H9 (cell line): ENCODE data around the gene PPP1CB. TPM values are rescaled to one million over a fixed set of nuclear protein-coding genes. Genes with fewer than 3 reads are reported as not detected.

Experiments used
- DNase-seq: peaks from one replicate; pipeline ENCODE4 v3.0.0-alpha.2; 2017
- H2AFZ ChIP-seq: one replicate; pipeline ENCODE4 v1.6.1; 2013; ENCODE audit warnings: mild to moderate bottlenecking, low read length, control low read depth, moderate library complexity
- H2AK5ac ChIP-seq: 2 replicates; pipeline ENCODE4 v1.6.1; 2013; ENCODE audit warnings: low read length, control low read depth, mixed read lengths; ENCODE audit not compliant: insufficient read length
- H2BK120ac ChIP-seq: one replicate; pipeline ENCODE4 v1.6.1; 2013; ENCODE audit warnings: low read depth, mild to moderate bottlenecking, low read length, control low read depth, inconsistent platforms; ENCODE audit not compliant: poor library complexity, severe bottlenecking
- H2BK12ac ChIP-seq: 2 replicates; pipeline ENCODE4 v1.6.1; 2013; ENCODE audit warnings: low read length, control low read depth, mixed read lengths, low read depth; ENCODE audit not compliant: insufficient read length
- H2BK15ac ChIP-seq: 2 replicates; pipeline ENCODE4 v1.6.1; 2013; ENCODE audit warnings: low read depth, low read length, control low read depth
- H2BK20ac ChIP-seq: one replicate; pipeline ENCODE4 v1.6.1; 2013; ENCODE audit warnings: low read depth, mild to moderate bottlenecking, low read length, control low read depth, inconsistent platforms; ENCODE audit not compliant: poor library complexity, severe bottlenecking
- H2BK5ac ChIP-seq: 2 replicates; pipeline ENCODE4 v1.6.1; 2013; ENCODE audit warnings: low read length, control low read depth, mixed read lengths; ENCODE audit not compliant: insufficient read length
- H3K14ac ChIP-seq: 2 replicates; pipeline ENCODE4 v1.6.1; 2013; ENCODE audit warnings: low read length, control low read depth; ENCODE audit not compliant: insufficient read depth
- H3K18ac ChIP-seq: 2 replicates; pipeline ENCODE4 v1.6.1; 2013; ENCODE audit warnings: low read depth, mild to moderate bottlenecking, mixed read lengths, low read length, control low read depth; ENCODE audit not compliant: insufficient read length
- H3K23ac ChIP-seq: 2 replicates; pipeline ENCODE4 v1.6.1; 2013; ENCODE audit warnings: low read length, control low read depth, mixed read lengths, low read depth; ENCODE audit not compliant: insufficient read length
- H3K23me2 ChIP-seq: 2 replicates; pipeline ENCODE4 v1.6.1; 2013; ENCODE audit warnings: low read depth, mild to moderate bottlenecking, mixed read lengths, low read length, control low read depth; ENCODE audit not compliant: insufficient read length, poor library complexity, severe bottlenecking
- H3K27ac ChIP-seq: 2 replicates; pipeline ENCODE4 v1.5.1; 2013; ENCODE audit warnings: low read length, control low read depth, mixed read lengths, low read depth; ENCODE audit not compliant: insufficient read length
- H3K27me3 ChIP-seq: 2 replicates; pipeline ENCODE4 v1.6.1; 2013; ENCODE audit warnings: low read length, control low read depth, inconsistent platforms; ENCODE audit not compliant: insufficient read depth
- H3K4ac ChIP-seq: 2 replicates; pipeline ENCODE4 v1.6.1; 2013; ENCODE audit warnings: low read depth, mild to moderate bottlenecking, control low read depth, inconsistent platforms, low read length, moderate library complexity
- H3K4me1 ChIP-seq: 2 replicates; pipeline ENCODE4 v1.6.1; 2013; ENCODE audit warnings: low read length, control low read depth, inconsistent platforms; ENCODE audit not compliant: insufficient read depth
- H3K4me2 ChIP-seq: 2 replicates; pipeline ENCODE4 v1.6.1; 2013; ENCODE audit warnings: low read length, control low read depth, mixed read lengths; ENCODE audit not compliant: insufficient read length, insufficient read depth
- H3K56ac ChIP-seq: 2 replicates; pipeline ENCODE4 v1.6.1; 2013; ENCODE audit warnings: low read depth, mild to moderate bottlenecking, mixed read lengths, low read length, control low read depth; ENCODE audit not compliant: insufficient read length
- H3K79me1 ChIP-seq: 2 replicates; pipeline ENCODE4 v1.6.1; 2013; ENCODE audit warnings: low read depth, mild to moderate bottlenecking, moderate library complexity, low read length, control low read depth, inconsistent platforms; ENCODE audit not compliant: insufficient read depth, poor library complexity, severe bottlenecking
- H3K79me2 ChIP-seq: 2 replicates; pipeline ENCODE4 v1.6.1; 2013; ENCODE audit warnings: low read length, control low read depth, inconsistent platforms; ENCODE audit not compliant: insufficient read depth
- H3K9ac ChIP-seq: 2 replicates; pipeline ENCODE4 v1.6.1; 2013; ENCODE audit warnings: low read length, control low read depth, mixed read lengths; ENCODE audit not compliant: insufficient read length; ENCODE audit errors: extremely low read depth
- H3K9me3 ChIP-seq: one replicate; pipeline ENCODE4 v1.6.1; 2013; ENCODE audit warnings: low read depth, low read length, inconsistent platforms; ENCODE audit not compliant: control insufficient read depth
- H3T11ph ChIP-seq: one replicate; pipeline ENCODE4 v1.6.1; 2013; ENCODE audit warnings: mild to moderate bottlenecking, low read length, control low read depth, inconsistent platforms
- H4K20me1 ChIP-seq: one replicate; pipeline ENCODE4 v1.6.1; 2013; ENCODE audit not compliant: control insufficient read depth, insufficient read length, insufficient read depth
- H4K5ac ChIP-seq: 2 replicates; pipeline ENCODE4 v1.6.1; 2013; ENCODE audit warnings: low read depth, mild to moderate bottlenecking, mixed read lengths, low read length, control low read depth; ENCODE audit not compliant: insufficient read length
- H4K8ac ChIP-seq: replicated peaks from 2 replicates; pipeline ENCODE4 v1.6.1; 2013; ENCODE audit warnings: low read length, control low read depth, mixed read lengths, low read depth; ENCODE audit not compliant: insufficient read length
- H4K91ac ChIP-seq: 2 replicates; pipeline ENCODE4 v1.6.1; 2013; ENCODE audit warnings: low read depth, mild to moderate bottlenecking, moderate library complexity, mixed read lengths, low read length, control low read depth; ENCODE audit not compliant: insufficient read length
- H3K27ac Mint-ChIP-seq, 3 experiments: 2 replicates in 2 of 3; 3 replicates in 1 of 3; pipeline ENCODE4 v1.8.0; 2020 to 2021; ENCODE audit warnings: mixed read lengths in 3 of 3, mild to moderate bottlenecking in 1 of 3, moderate library complexity in 1 of 3
- H3K27me3 Mint-ChIP-seq: 2 replicates; pipeline ENCODE4 v1.8.0; 2021; ENCODE audit warnings: low read depth, mild to moderate bottlenecking, moderate library complexity, mixed read lengths
- H3K36me3 Mint-ChIP-seq, 3 experiments: 2 replicates in 2 of 3; 3 replicates in 1 of 3; pipeline ENCODE4 v1.8.0; 2020 to 2021; ENCODE audit warnings: low read depth in 3 of 3, mixed read lengths in 3 of 3; ENCODE audit not compliant: insufficient read depth in 1 of 3
- H3K4me1 Mint-ChIP-seq, 2 experiments: 2 replicates each; pipeline ENCODE4 v1.8.0; 2020; ENCODE audit warnings: mixed read lengths in 2 of 2
- H3K4me3 Mint-ChIP-seq, 2 experiments: 2 replicates in 1 of 2; 3 replicates in 1 of 2; pipeline ENCODE4 v1.8.0; 2020 to 2021; ENCODE audit warnings: mild to moderate bottlenecking in 2 of 2, mixed read lengths in 2 of 2, moderate library complexity in 1 of 2
- H3K9me3 Mint-ChIP-seq, 2 experiments: 2 replicates in 1 of 2; 3 replicates in 1 of 2; pipeline ENCODE4 v1.8.0; 2020; ENCODE audit warnings: mild to moderate bottlenecking in 2 of 2, mixed read lengths in 2 of 2, moderate library complexity in 1 of 2
- WGBS: extraction: QIAGEN DNeasy Blood & Tissue Kit; methylation state at CpG from one replicate; pipeline ENCODE4 v1.1.7; 2013; ENCODE audit warnings: missing lambda C conversion rate, low lambda C conversion rate, mixed read lengths; ENCODE audit not compliant: insufficient read length; ENCODE audit errors: extremely low coverage; 5-methylcytosine and 5-hydroxymethylcytosine counted together
- total RNA-seq: library from RNA; stranded (reverse); gene quantifications from 2 replicates; pipeline ENCODE4 v1.2.1, GENCODE V29; 2021
- TF ChIP-seq, protein P1 (sequence below): fragments of 200-600 bp; sonication (generic); conservative IDR thresholded peaks from 3 replicates; pipeline ENCODE4 v1.8.0; 2021; ENCODE audit warnings: antibody characterized with exemption, mild to moderate bottlenecking

Gene PPP1CB
- total RNA-seq, 1 experiment from 2014 or later, result 184 TPM

DNA sequence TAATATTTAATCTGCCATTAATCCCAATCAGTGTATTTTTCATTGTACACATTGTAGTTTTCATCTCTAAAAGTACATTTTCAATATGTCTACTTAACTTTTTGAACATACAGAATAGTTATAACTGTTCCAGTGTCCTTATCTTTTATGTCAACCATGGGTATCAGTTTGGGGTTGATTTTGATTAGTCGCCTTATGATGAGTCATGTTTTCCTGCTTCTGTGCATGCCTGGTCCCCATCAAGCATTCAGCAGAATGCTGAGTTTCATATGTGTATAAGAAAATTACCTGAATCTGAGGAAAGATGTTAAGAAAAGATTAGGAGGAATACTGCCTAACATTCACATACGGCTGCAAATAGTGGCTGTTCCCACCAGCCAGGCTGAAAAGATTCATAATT, 76.8 kb downstream of the PPP1CB start:
- H4K91ac ChIP-seq, result no peak overlapping the region
- H2BK120ac ChIP-seq, result no peak overlapping the region
- no peaks in the 10 kb centered on the region for H3K27me3 Mint-ChIP-seq
- no peak overlapping the region for H3K18ac ChIP-seq
- no peaks in the 10 kb centered on the region for H3K36me3 Mint-ChIP-seq
- no peak overlapping the region for H3K14ac ChIP-seq
- no peaks in the 10 kb centered on the region for H4K20me1 ChIP-seq
- H2BK15ac ChIP-seq, result no peak overlapping the region
- no CpG with 5 or more reads among the region's 2 CpGs for WGBS
- no peak overlapping the region for H3K56ac ChIP-seq
- no peak for DNase-seq
- no peak overlapping the region for H2AFZ ChIP-seq
- no peak overlapping the region for H3K4me2 ChIP-seq
- no peak overlapping the region for H2AK5ac ChIP-seq
- H3K23ac ChIP-seq, result no peak overlapping the region
- H3K9ac ChIP-seq, result no peak overlapping the region
- no peak overlapping the region for H4K8ac ChIP-seq
- H3K9me3 Mint-ChIP-seq, result no peaks in the 10 kb centered on the region; a peak in 1 of 5 replicates
- no peak overlapping the region for H3K4ac ChIP-seq
- H3K79me2 ChIP-seq, result no peaks in the 10 kb centered on the region
- TF ChIP-seq, protein P1, sequence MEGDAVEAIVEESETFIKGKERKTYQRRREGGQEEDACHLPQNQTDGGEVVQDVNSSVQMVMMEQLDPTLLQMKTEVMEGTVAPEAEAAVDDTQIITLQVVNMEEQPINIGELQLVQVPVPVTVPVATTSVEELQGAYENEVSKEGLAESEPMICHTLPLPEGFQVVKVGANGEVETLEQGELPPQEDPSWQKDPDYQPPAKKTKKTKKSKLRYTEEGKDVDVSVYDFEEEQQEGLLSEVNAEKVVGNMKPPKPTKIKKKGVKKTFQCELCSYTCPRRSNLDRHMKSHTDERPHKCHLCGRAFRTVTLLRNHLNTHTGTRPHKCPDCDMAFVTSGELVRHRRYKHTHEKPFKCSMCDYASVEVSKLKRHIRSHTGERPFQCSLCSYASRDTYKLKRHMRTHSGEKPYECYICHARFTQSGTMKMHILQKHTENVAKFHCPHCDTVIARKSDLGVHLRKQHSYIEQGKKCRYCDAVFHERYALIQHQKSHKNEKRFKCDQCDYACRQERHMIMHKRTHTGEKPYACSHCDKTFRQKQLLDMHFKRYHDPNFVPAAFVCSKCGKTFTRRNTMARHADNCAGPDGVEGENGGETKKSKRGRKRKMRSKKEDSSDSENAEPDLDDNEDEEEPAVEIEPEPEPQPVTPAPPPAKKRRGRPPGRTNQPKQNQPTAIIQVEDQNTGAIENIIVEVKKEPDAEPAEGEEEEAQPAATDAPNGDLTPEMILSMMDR, result no peak
- no peaks in the 10 kb centered on the region for H3K23me2 ChIP-seq
- no peak overlapping the region for H4K5ac ChIP-seq
- H2BK12ac ChIP-seq, result no peak overlapping the region
- no peaks in the 10 kb centered on the region for H3K4me1 ChIP-seq
- no peaks in the 10 kb centered on the region for H3K9me3 ChIP-seq
- H2BK5ac ChIP-seq, result no peak overlapping the region
- no peak overlapping the region for H3T11ph ChIP-seq
- no peak overlapping the region for H3K27ac Mint-ChIP-seq
- H3K27ac ChIP-seq, result no peak overlapping the region
- H3K79me1 ChIP-seq, result no peaks in the 10 kb centered on the region
- no peaks in the 10 kb centered on the region for H3K4me1 Mint-ChIP-seq
- H3K4me3 Mint-ChIP-seq, result no peak overlapping the region
- H3K27me3 ChIP-seq, result no peaks in the 10 kb centered on the region
- no peak overlapping the region for H2BK20ac ChIP-seq
